GM12878 (cell line): ENCODE data around the gene ULBP2. TPM values are rescaled to one million over a fixed set of nuclear protein-coding genes. Genes with fewer than 3 reads are reported as not detected.

Experiments
- ATAC-seq: fragments of 200-7000 bp; cut with Tn5 transposase; 3 replicates; pipeline ENCODE4 v1.9.1; 2020; ENCODE audit warnings: mild to moderate bottlenecking, moderate library complexity
- BruUV-seq: library from RNA; stranded (reverse); fragments of 400-500 nt; replicated peaks from 2 replicates; lab custom pipeline; 2021; lab: Mats Ljungman, UMichigan
- CTCF ChIA-PET: fragments of 300-600 bp; sonication (Branson Sonifier 250); formaldehyde crosslinking; extraction: SDS; loops from one replicate; lab custom pipeline; 2021; ENCODE audit warnings: inconsistent platforms; lab: Yijun Ruan, JAX
- POLR2A ChIA-PET: fragments of 350-600 bp; formaldehyde crosslinking; extraction: SDS; loops from one replicate; lab custom pipeline; 2021; ENCODE audit warnings: inconsistent platforms; lab: Charles Lee
- RAD21 ChIA-PET: fragments of 300-600 bp; sonication (Branson Sonifier 250); formaldehyde crosslinking; loops from one replicate; lab custom pipeline; 2023; ENCODE audit warnings: antibody characterized with exemption; ENCODE audit not compliant: unreplicated experiment; lab: Charles Lee
- SMC1A ChIA-PET: fragments of 300-600 bp; sonication (Branson Sonifier 250); formaldehyde crosslinking; loops from one replicate; lab custom pipeline; 2023; ENCODE audit not compliant: unreplicated experiment, uncharacterized antibody; lab: Charles Lee
- DNase-seq: peaks from one replicate; pipeline ENCODE4 v3.0.0-alpha.2; 2011; ENCODE audit warnings: low read depth, low spot score
- FAIRE-seq: peaks from 3 replicates; lab custom pipeline; 2011; peaks lifted over from hg19 to GRCh38; lab: Jason Lieb, UNC
- H2AFZ ChIP-seq: 2 replicates; pipeline ENCODE4 v1.6.0; 2011; ENCODE audit warnings: low read depth, low read length, control low read depth; ENCODE audit not compliant: control insufficient read depth
- H3K27ac ChIP-seq: 2 replicates; pipeline ENCODE4 v1.5.1; 2011; ENCODE audit warnings: control low read depth; ENCODE audit not compliant: control insufficient read depth, insufficient read depth
- H3K27me3 ChIP-seq, 2 experiments: replicated peaks in 1 of 2; 2 replicates each; pipeline versions ENCODE4 v1.6.0 to v1.6.1; 2011; ENCODE audit warnings: low read length in 1 of 2; ENCODE audit not compliant: control insufficient read depth in 2 of 2, insufficient read depth in 2 of 2
- H3K36me3 ChIP-seq, 2 experiments: 2 replicates each; pipeline ENCODE4 v1.5.1; 2011; ENCODE audit warnings: low read length in 1 of 2; ENCODE audit not compliant: control insufficient read depth in 2 of 2, insufficient read depth in 2 of 2
- H3K4me1 ChIP-seq: 2 replicates; pipeline ENCODE4 v1.6.1; 2011; ENCODE audit warnings: mild to moderate bottlenecking, low read length, moderate library complexity, mixed read lengths; ENCODE audit not compliant: control insufficient read depth, insufficient read depth
- H3K4me2 ChIP-seq: 2 replicates; pipeline ENCODE4 v1.6.0; 2011; ENCODE audit warnings: control low read depth; ENCODE audit not compliant: control insufficient read depth, insufficient read depth
- H3K4me3 ChIP-seq: fragments of 200-600 bp; sonication (generic); 2 replicates; pipeline ENCODE4 v1.5.1; 2016
- H3K79me2 ChIP-seq: 2 replicates; pipeline ENCODE4 v1.6.0; 2011; ENCODE audit warnings: low read length; ENCODE audit not compliant: control insufficient read depth, insufficient read depth
- H3K9ac ChIP-seq: 2 replicates; pipeline ENCODE4 v1.8.0; 2011; ENCODE audit warnings: low read length, control low read depth, mixed read lengths; ENCODE audit not compliant: control insufficient read depth, insufficient read depth
- H3K9me3 ChIP-seq: replicated peaks from 3 replicates; pipeline ENCODE4 v1.5.1; 2011; ENCODE audit warnings: mild to moderate bottlenecking, low read length; ENCODE audit not compliant: control insufficient read depth, insufficient read depth
- H4K20me1 ChIP-seq: 2 replicates; pipeline ENCODE4 v1.6.0; 2011; ENCODE audit not compliant: control insufficient read depth, insufficient read depth
- CBX3 ChIP-seq: fragments of 200-600 bp; sonication (generic); IDR thresholded peaks from 2 replicates; pipeline ENCODE4 v1.6.1; 2016; ENCODE audit warnings: low read depth, borderline replicate concordance
- IRF5 ChIP-seq: fragments of 450-650 bp; IDR thresholded peaks from 2 replicates; pipeline ENCODE4 v1.6.1; 2017; ENCODE audit warnings: borderline replicate concordance
- MYB ChIP-seq: fragments of 150-350 bp; IDR thresholded peaks from 2 replicates; pipeline ENCODE4 v1.6.1; 2014; ENCODE audit warnings: mild to moderate bottlenecking, low read depth, low read length, borderline replicate concordance
- RELB ChIP-seq: fragments of 450-650 bp; IDR thresholded peaks from 2 replicates; pipeline ENCODE4 v1.6.1; 2017; ENCODE audit warnings: low read depth, mild to moderate bottlenecking, moderate library complexity
- SKIL ChIP-seq: fragments of 450-650 bp; IDR thresholded peaks from 2 replicates; pipeline ENCODE4 v1.6.1; 2017; ENCODE audit warnings: mild to moderate bottlenecking, low read depth, inconsistent platforms; ENCODE audit not compliant: poor library complexity, severe bottlenecking
- SMARCA5 ChIP-seq: fragments of 450-650 bp; IDR thresholded peaks from 2 replicates; pipeline ENCODE4 v1.6.1; 2017; ENCODE audit warnings: mild to moderate bottlenecking
- TCF3 ChIP-seq: IDR thresholded peaks from 2 replicates; pipeline ENCODE4 v1.6.1; 2012; ENCODE audit warnings: low read depth, mild to moderate bottlenecking, low read length, borderline replicate concordance; ENCODE audit not compliant: insufficient read depth
- ZNF217 ChIP-seq: fragments of 450-650 bp; IDR thresholded peaks from 2 replicates; pipeline ENCODE4 v1.6.1; 2017; ENCODE audit warnings: antibody characterized with exemption, mild to moderate bottlenecking
- ZNF274 ChIP-seq: IDR thresholded peaks from one replicate; pipeline ENCODE4 v1.8.0; 2011; ENCODE audit not compliant: insufficient read length, insufficient read depth
- WGBS: methylation state at CpG from one replicate; pipeline ENCODE4 v1.1.6; 2016; ENCODE audit warnings: low lambda C conversion rate; ENCODE audit not compliant: insufficient replicate concordance, insufficient coverage; ENCODE audit errors: missing lambda C conversion rate; 5-methylcytosine and 5-hydroxymethylcytosine counted together
- in situ Hi-C: fragments of 300-500 bp; cut with MboI; formaldehyde crosslinking; loops from 9 replicates; pipeline ENCODE4 v1.14.3; 2018; ENCODE audit warnings: mixed read lengths
- intact Hi-C: fragments of 100-400 bp; cut with micrococcal nuclease; formaldehyde crosslinking; loops from one replicate; pipeline ENCODE4 v1.14.2; 2022; ENCODE audit not compliant: unreplicated experiment
- polyA plus RNA-seq, 11 experiments: library from polyadenylated mRNA; depleted of rRNA in 4 of 11; unstranded in 6 of 11; stranded (reverse) in 5 of 11; fragments of >200 nt; fragmentation: Nextera tagmentation in 4 of 11; fragmentation: Illumina TruSeq in 1 of 11; extraction: Ambion mirVana in 4 of 11; extraction: Trizol in 1 of 11; gene quantifications; 1 replicate in 1 of 11; 2 replicates in 10 of 11; pipeline versions ENCODE4 v1.2.1 to v1.2.3, GENCODE V29; 2011 to 2016; ENCODE audit warnings: inconsistent platforms in 2 of 11, missing spikeins in 2 of 11, low read depth in 1 of 11
- total RNA-seq, 4 experiments: library from RNA; depleted of rRNA in 3 of 4; stranded (reverse); fragments of >200 nt in 3 of 4; fragmentation: Illumina TruSeq in 1 of 4; extraction: Trizol in 1 of 4; gene quantifications; 2 replicates each; pipeline versions ENCODE4 v1.2.1 to v1.2.3, GENCODE V29; 2013 to 2021
- TF ChIP-seq, protein P1 (sequence below), 3 experiments: IDR thresholded peaks in 2 of 3; conservative IDR thresholded peaks in 1 of 3; 2 replicates each; pipeline ENCODE4 v1.5.1; 2011; ENCODE audit warnings: low read depth in 3 of 3, low read length in 3 of 3, mild to moderate bottlenecking in 3 of 3, control low read depth in 2 of 3, moderate library complexity in 2 of 3, inconsistent platforms in 1 of 3, mixed read lengths in 1 of 3; ENCODE audit not compliant: control insufficient read depth in 2 of 3, insufficient read depth in 1 of 3; ENCODE audit errors: extremely low read depth in 1 of 3
- TF ChIP-seq, protein P2 (sequence below): fragments of 450-650 bp; formaldehyde crosslinking; IDR thresholded peaks from 2 replicates; pipeline ENCODE4 v1.5.0; 2022; ENCODE audit warnings: mild to moderate bottlenecking, missing genetic modification characterization

The ULBP2 gene
- total and polyA plus RNA-seq, 10 of the 15 experiments (the other 5 are each of a cell fraction or from before 2014, with no cell fraction given) = 0.16 to 2.5 (median 0.22) TPM; not detected in 3

- Histone ChIP-seq H3K4me2 (no peak overlapping the region), H3K9ac (no peak overlapping the region), H2AFZ (no peak overlapping the region), H3K36me3 (no peaks in the 10 kb centered on the region), H3K9me3 (no peaks in the 10 kb centered on the region), H3K27ac (no peak overlapping the region), H3K27me3 (peaks cover 3 to 8% of the 10 kb centered on the region in 2 experiments; a peak in 2 of 4 replicates), H4K20me1 (no peaks in the 10 kb centered on the region), H3K79me2 (no peaks in the 10 kb centered on the region), H3K4me3 (no peak overlapping the region), H3K4me1 (no peaks in the 10 kb centered on the region)
- in situ Hi-C loops = no loop called here
- ATAC-seq = no peak
- no TSS peak for BruUV-seq
- ChIA-PET CTCF (no interaction called here), POLR2A (no interaction called here), SMC1A (no interaction called here), RAD21 (no interaction called here)
- intact Hi-C loops = no loop called here
- no peak for DNase-seq
- 60% methylated on average over 6 of the region's 6 CpGs for WGBS
- FAIRE-seq = no peak
- TF ChIP-seq ZNF217 = no peak
- no peak for TF ChIP-seq SKIL
- TF ChIP-seq IRF5 = no peak
- TF ChIP-seq CBX3 = no peak
- TF ChIP-seq TCF3 = no peak
- TF ChIP-seq ZNF274 = no peak
- no peak for TF ChIP-seq MYB
- TF ChIP-seq RELB = no peak
- TF ChIP-seq, protein P1, sequence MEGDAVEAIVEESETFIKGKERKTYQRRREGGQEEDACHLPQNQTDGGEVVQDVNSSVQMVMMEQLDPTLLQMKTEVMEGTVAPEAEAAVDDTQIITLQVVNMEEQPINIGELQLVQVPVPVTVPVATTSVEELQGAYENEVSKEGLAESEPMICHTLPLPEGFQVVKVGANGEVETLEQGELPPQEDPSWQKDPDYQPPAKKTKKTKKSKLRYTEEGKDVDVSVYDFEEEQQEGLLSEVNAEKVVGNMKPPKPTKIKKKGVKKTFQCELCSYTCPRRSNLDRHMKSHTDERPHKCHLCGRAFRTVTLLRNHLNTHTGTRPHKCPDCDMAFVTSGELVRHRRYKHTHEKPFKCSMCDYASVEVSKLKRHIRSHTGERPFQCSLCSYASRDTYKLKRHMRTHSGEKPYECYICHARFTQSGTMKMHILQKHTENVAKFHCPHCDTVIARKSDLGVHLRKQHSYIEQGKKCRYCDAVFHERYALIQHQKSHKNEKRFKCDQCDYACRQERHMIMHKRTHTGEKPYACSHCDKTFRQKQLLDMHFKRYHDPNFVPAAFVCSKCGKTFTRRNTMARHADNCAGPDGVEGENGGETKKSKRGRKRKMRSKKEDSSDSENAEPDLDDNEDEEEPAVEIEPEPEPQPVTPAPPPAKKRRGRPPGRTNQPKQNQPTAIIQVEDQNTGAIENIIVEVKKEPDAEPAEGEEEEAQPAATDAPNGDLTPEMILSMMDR (IDR thresholded peaks at IDR 0.05 in 2 of 3, conservative IDR thresholded peaks at IDR 0.05 in 1 of 3; ENCODE audit: control insufficient read depth in 2 of 3, extremely low read depth in 1 of 3, insufficient read depth in 1 of 3, low read depth in 3 of 3, low read length in 3 of 3) = no peak
- TF ChIP-seq, protein P2, sequence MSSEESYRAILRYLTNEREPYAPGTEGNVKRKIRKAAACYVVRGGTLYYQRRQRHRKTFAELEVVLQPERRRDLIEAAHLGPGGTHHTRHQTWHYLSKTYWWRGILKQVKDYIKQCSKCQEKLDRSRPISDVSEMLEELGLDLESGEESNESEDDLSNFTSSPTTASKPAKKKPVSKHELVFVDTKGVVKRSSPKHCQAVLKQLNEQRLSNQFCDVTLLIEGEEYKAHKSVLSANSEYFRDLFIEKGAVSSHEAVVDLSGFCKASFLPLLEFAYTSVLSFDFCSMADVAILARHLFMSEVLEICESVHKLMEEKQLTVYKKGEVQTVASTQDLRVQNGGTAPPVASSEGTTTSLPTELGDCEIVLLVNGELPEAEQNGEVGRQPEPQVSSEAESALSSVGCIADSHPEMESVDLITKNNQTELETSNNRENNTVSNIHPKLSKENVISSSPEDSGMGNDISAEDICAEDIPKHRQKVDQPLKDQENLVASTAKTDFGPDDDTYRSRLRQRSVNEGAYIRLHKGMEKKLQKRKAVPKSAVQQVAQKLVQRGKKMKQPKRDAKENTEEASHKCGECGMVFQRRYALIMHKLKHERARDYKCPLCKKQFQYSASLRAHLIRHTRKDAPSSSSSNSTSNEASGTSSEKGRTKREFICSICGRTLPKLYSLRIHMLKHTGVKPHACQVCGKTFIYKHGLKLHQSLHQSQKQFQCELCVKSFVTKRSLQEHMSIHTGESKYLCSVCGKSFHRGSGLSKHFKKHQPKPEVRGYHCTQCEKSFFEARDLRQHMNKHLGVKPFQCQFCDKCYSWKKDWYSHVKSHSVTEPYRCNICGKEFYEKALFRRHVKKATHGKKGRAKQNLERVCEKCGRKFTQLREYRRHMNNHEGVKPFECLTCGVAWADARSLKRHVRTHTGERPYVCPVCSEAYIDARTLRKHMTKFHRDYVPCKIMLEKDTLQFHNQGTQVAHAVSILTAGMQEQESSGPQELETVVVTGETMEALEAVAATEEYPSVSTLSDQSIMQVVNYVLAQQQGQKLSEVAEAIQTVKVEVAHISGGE (CRISPR knock-in tag) = no peak
- no peak for TF ChIP-seq SMARCA5
These were observed 42.3 kb upstream of the ULBP2 start for GRCh38 chr6:149899486-149899885.
